ENCODE results near the gene FAM114A2. TPM values are rescaled to one million over a fixed set of nuclear protein-coding genes. Genes with fewer than 3 reads are reported as not detected.
"Not testable (repeated sequence)": the region's sequence is repeated elsewhere in the genome, so short reads cannot be mapped to it uniquely, and the experiment has no call there.

The FAM114A2 gene
- total RNA-seq: 16.8 and 18.5 TPM in 2 replicates

DNA sequence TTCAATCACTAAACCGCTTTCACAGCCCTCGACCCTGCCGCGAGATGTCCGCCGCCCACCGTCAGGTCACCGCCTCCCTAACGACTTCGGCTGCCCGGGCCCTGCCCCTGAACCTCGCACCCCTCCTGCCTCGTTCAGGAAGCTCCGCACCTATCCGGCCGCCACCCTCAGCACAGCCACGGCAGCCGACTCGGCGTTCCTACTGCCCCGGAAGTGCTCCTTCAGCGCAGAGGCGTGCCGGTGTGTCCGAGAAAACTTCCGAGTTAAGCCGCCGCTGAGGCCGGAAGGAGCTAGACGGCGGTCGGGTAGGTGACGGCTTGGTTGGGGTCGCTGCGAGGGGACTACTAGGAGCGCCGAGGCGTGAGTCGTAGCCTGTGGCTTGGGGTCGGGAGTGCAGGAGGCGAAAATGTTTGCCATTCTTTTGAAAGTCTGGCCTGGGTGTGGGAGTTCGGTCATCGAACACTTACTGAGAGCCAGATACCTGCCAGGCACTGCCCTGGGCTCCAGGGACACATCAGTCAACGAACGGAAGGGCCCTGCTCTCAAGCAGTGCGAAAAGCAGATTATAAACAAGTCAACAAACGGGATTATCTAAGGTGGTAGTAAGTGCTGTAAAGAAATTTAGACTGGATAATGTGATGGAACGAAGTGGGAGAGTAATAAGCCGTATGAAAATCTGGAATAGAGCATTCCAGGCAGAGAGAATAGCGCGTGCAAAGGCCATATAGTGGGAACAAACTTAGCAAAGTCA lies at the start of gene FAM114A2, which contains the start of gene MFAP3:
FAM114A2 (minus strand) TSS at position 204 of the 751 bp plus-strand sequence. CDS start 3,957 bp downstream, outside the sequence.
MFAP3 (plus strand) TSS at position 261 of the 751 bp plus-strand sequence. CDS start 10,756 bp downstream, outside the sequence.
- peak; percentile 31 for DNase-seq (ENCODE audit: extremely low read depth, low read depth, low spot score)

DNA sequence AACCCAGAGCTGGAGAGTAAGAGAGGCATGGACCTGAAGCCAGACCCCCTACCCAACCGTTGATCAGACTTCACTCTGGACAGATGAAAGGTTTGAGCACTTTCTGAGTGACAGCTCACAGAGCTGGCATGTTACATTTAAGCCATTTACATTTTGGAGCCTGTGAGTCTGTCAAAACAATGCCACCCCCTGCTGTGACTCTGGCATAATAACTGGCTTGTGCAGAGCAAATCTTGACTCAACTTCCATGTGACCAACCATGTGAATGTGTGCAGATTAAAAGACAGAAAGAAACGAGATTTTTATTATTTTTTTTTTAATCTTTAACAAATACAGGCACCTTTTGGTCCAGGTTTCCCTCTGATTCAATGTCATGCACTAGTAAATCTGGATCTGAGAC lies 48.5 kb upstream of the FAM114A2 start:
- DNase-seq (ENCODE audit: extremely low read depth, low read depth, low spot score): no peak

DNA sequence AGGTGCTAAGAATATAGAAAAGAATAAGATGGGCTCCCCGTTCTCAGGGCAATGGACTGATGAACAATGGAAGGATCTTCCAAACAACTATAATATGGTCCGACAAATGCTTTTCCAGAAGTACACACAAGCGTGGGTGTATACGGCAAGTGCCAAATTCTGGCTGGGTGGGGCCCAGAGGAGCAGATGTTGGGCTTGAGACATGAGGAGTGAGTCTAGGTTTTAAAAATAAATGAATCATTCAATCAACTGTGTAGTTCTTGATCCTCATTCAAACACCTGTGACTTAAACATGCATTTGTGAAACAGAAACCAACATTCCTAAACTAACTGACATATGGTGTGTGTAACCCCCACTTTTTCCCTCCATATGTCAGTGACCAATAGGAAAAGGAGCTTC lies 47.9 kb upstream of the FAM114A2 start:
- no peak for DNase-seq (ENCODE audit: extremely low read depth, low read depth, low spot score)

DNA sequence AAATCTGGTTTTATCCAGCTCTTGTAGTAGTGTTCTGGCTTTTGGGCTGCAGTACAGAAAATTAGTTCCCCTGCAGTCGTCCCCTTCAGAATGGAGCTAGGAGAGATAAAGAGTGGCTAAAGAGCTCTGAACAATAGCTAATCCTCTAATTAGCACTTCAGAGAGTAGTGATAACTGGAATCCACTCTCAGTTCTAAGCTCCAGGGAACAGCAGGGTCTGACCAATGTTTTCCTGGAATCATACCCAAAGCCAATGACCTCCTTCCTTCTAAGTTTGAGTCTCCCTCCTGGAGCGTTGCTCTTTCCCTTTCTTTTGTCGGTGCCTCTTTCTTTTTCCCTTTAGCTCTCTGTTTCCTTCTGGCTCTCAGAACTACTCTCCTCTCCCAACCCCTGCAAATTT lies 47.4 kb upstream of the FAM114A2 start:
- DNase-seq (ENCODE audit: extremely low read depth, low read depth, low spot score): no peak

DNA sequence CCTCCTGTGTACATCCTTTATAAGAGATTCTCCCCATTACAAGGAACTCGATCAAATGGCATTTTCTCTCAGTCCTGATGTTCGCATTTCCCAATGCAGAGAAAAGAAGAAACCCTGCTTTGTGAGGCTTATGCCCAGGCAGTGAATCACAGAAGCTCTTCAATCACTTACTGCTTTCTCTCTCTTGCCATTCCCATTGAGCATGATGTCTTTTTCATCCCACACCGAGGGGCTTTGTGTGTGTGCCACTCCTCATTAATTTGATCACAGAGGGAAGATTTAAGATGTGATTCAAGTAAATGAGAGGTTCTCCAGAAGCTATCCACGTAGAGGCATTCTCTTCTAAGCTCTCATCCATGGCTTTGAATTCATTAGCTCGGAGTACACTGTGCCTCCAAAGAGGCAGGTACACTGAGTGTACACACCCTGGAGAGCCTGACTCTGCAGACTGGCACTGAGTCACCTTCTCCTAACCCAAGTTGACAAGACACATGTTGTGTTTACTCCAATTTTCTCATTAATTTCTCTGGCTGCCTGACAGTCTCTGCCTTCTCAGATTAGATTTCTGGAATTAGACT lies 45.4 kb upstream of the FAM114A2 start:
- DNase-seq (ENCODE audit: extremely low read depth, low read depth, low spot score): no peak

DNA sequence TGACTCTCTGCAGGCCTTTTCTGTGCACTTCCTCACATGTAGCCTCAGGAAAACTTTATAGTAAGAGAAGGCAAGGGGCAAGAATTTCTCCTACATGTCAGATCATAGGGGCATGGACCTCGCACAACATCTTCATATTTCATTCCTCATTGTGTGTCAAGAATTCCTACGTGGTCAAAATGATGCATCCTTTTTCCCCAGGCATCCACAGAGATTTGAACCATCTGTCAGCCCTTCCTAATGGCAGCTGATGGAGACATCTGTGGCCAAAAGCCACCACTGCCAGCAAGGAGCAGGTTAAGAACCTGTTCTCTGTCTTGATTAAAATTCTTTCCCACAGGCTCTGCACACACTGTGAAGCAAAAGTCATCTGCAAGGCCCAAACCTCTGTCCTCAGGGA lies 42.5 kb upstream of the FAM114A2 start:
- no peak for DNase-seq (ENCODE audit: extremely low read depth, low read depth, low spot score)

DNA sequence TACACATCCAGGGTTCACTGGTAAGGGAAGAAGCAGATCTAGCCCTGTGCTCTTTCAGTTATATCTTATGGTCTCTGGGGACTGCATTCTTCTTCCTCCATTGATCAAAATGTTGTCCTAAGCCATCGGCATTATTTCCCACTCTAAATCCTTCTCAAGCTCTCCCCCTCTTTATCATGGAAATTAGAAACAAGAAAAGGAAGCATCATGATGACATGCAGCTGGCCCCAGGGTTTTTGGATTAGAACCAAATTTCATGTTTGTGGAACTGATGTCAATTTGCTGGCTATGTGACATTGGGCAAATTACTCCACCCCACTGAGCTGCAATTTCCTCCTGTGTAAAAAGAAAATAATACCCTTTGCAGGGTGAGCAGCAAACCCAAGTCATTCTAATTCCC lies 39.6 kb upstream of the FAM114A2 start:
- DNase-seq (ENCODE audit: extremely low read depth, low read depth, low spot score): no peak

DNA sequence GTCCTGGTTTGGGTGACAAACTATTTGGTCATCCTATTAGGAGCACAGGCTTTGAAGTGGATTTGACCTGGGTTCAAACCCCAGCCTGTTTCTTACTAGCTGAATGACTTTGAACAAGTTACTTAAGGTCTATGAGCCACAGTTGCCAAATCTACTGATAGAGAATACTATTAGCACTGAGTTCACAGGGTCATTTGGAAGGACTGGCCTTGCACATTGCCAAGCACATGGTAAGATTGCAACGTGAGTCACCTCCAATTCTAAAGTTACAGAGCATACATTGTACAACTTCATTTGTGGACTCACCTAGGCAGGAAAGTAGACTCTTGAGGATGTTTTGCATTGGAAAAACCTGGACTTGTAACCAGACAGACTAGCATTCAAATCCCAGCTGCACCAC lies 39.0 kb upstream of the FAM114A2 start:
- DNase-seq (ENCODE audit: extremely low read depth, low read depth, low spot score): no peak

DNA sequence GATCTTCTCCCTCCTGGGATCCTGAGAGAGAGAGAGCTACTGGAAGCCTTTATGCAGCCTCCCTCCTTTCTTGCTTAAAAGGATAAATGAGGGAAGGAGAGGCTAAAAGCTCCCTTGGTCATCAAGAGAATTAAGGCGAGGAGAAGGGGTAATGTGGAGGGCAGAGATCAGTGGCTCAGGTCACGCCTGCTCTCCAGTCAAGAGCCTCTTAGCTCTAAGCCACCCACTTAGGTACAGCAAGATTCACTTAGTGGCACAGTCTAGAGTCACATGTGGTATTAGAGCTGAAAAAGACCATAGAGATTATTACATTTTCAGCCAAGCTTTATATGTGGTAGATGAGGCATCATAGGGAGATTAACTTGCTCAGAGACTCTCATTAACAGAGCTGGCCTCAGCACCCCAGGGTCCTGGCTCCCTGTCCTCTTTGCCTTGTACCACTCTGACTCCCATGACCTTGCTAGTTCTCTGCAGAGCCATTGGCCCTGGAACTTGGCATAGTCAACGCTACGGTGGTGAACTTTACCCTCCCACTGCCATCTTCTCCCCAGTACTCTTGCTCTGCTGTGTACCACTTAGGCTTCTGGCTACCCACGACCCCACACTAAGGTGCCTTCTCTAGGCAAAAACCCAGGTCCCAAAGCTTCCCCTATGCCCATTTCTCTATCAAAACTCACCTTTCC lies 37.7 kb upstream of the FAM114A2 start:
- DNase-seq (ENCODE audit: extremely low read depth, low read depth, low spot score): no peak

DNA sequence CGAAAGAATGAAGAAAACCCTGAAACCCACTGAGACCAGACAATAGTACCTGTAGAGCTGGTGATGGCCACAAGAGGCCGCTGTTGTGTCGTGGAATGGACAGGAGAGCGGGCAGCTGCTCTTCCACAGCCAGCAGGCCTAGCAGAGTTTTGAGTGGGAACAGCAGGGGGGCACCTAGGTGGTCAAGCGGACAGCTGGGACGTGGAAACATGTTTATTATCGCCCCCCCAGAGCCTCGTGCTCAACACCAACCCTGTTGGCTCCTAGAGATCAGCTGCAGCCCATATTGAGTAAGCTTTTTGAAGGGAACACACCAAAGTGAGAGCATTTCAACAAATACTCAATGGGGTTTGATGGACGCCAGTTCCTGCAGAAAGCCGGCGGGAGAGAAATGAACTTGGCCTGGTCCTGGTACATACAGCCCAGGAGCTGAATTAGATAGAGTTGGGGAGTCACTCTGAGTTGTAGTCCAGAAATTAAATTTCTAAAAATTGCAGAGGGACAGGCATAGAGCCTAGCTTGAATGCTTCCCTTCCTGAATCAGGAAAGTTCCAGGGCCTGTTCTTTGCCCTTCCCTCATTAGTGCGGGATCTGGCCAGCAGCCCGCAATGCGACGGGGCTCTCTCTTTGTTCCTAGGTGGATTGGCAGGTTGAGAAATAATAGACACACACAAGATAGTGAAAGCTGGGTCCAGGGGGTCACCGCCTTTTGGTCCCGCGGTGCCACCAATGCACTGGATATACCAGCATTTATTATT lies 33.9 kb upstream of the FAM114A2 start:
- DNase-seq (ENCODE audit: extremely low read depth, low read depth, low spot score): peak; percentile 47

DNA sequence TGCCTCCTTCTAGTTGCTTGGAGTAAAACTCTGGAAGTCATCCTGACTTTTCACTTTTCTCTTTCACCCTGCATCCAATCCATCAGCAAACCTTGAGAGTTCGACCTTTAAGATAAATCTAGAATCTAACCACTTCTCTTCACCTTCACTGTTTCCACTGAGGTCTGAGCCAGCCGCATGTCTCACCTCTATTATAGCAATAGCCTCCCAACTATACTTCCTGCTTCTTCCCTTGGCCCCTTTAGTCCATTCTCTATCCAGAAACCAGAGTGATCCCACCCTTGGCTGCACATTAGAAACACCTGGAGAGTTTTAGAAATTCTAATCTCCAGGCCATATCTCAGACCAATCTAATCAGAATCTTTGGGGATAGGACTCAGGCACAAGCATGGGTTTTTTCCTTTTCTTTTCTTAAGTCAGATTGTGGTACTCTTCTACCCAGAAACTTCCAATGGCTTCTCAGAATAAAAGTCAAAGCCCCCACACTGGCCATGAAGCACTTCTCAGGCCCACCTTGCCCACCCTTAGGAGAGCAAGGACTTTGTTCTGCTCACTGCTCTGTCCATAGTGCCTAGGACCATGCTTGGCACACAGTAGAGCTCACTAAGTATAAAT lies 33.2 kb upstream of the FAM114A2 start:
- no peak for DNase-seq (ENCODE audit: extremely low read depth, low read depth, low spot score)

DNA sequence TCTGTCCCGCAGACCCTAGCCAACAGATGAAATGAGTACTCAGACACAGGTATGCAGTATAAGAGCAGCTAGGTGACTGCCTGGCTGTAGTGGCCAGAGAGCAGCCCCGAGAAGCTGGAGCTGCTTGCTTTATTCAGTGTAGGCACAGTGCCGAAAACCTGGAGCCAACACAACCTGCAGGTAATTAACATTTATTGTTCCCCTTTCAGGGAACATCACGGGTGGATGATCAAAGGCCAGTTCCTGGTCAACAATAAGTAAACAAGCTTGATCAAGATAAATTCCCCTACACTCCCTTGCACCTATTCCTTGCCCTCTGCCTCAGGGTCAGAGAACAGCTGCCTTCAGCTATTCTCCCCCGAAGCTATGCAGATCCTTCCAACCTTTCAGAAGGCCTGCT lies 31.1 kb upstream of the FAM114A2 start:
- not testable (repeated sequence) for DNase-seq (ENCODE audit: extremely low read depth, low read depth, low spot score)

DNA sequence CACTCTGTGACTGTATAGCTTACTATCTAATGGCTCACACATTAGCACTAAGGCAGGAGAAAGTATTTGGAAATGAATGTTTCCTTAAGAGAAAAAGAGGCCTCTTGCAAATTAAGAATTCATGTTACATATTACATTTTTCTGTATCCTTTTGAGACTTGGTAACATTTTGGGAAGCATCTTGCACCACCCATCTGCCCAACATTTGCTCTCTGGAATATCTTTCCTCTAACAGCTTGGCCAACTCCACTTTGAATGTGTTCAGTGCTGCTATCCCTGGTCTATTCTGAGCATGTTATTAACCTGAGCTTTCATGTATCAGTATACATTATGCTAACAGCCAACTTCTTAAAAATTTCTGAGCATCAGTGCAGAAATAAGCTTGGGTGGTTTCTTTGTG lies 27.3 kb upstream of the FAM114A2 start:
- no peak for DNase-seq (ENCODE audit: extremely low read depth, low read depth, low spot score)

DNA sequence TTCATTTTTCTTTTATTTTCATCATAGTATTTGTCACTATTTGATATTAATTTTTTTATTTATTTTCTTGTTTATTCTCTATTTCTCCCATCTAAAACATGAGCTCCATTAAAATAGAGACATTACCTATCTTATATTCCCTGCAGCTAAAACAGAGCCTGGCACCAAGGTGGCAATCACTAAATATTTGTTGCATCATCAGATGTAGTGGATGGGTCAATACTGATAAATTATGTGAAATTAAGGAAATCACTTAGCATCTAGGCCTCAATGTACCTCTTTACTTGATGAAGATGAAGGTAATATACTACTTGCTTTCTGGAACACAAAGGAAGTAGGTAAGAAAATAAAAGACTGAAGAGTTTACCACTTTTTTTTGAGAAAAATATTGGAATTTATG lies 24.7 kb upstream of the FAM114A2 start:
- no peak for DNase-seq (ENCODE audit: extremely low read depth, low read depth, low spot score)

DNA sequence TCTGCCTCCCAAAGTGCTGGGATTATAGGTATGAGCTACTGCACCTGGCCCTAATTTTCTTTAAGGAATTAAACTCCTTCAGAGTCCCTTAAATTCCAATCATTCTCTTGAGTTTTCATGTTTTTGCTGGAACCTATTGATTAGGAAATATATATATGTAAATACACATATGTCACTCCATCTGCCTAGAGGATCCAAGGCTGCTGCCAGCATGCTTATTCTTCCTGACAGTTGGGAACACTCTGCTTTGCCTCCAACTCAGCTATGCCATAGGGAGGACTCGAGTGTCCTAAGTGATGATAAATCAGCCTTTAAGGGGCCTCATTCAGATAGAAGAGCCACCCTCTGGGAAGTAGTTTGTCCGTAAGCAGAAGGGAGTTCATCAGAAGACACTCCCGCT lies 21.9 kb upstream of the FAM114A2 start:
- DNase-seq (ENCODE audit: extremely low read depth, low read depth, low spot score): no peak

DNA sequence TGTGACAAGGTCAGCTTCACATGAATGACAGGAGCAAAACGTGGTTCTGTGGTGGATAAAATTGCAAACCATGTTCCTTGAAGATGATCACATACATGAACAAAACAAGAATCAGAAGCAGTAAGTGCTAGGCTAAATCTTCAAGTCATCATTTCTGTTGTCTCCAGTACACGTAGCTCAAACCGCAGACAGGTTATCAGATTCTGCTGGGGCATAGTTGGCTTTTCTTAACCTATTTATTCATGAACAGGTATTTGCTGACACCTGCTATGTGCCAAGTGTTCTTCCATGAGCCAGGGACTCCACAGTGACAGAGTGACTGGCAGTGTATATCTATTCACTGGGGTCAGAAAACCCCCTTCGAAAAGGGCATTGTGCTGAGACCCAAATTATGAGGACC lies 20.9 kb upstream of the FAM114A2 start:
- no peak for DNase-seq (ENCODE audit: extremely low read depth, low read depth, low spot score)

DNA sequence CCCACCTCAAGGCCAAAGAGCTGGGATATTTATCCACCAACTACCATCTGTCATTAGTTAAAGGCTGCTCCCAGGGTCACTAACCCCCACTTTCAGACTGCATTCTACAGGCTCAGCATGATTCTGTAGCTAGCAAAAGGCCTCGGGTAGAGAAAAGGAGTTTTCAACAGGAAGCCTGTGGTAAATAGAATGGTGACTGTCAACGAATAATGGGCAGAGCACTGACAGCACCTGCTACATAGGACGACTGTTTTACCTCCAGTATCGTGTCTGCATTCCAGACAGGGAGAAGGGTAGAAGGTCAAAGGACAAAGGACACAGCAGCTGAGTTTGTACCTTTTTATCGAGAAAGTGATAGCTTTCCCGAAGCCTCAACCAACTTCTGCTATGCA lies 20.3 kb upstream of the FAM114A2 start:
- DNase-seq (ENCODE audit: extremely low read depth, low read depth, low spot score): no peak

DNA sequence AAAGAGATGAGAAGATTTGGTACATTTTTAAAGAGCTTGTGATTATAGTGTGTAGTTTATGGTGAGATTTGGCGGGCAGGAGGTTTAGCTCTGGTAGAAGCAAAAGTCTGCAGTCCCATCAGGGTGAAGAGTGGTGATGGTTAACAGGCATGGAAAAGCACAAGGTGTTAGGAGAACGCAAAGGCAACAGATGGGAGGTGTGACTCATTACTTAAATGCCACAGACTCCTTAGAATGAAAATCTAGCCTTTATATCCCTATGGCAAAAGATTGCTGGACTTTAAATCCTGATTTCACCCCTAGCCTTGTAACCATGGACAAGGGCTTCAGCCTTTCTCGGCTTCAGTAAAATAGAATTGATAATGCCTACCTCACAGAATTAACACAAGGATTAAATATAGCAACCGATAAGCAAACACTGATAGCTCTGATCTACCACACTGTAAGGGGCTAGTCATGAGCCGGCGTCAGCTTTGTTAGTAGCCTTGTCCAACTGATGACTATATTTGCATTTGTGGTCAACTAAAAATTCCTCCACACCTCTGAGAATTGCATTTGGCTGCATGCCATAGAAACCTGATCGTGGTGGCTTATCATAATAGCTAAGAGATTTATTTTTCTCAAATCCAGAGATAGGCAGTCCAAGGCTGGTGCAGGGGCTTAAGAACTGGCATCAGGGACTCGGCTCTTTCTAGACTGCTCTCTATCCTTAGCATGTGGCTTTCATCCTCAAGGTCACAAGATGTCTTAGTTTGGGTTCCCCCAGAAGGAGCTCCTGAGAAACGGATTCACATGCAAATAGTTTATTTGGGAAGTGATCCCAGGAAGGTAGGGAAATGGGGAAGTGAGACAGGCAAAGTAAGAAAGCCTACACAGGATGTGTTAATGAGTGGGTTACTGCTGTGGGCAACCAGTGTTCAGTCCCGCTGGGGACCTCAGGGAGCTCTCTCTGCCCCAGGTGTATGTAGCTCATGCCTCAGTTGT lies 19.6 kb upstream of the FAM114A2 start:
- no peak for DNase-seq (ENCODE audit: extremely low read depth, low read depth, low spot score)

DNA sequence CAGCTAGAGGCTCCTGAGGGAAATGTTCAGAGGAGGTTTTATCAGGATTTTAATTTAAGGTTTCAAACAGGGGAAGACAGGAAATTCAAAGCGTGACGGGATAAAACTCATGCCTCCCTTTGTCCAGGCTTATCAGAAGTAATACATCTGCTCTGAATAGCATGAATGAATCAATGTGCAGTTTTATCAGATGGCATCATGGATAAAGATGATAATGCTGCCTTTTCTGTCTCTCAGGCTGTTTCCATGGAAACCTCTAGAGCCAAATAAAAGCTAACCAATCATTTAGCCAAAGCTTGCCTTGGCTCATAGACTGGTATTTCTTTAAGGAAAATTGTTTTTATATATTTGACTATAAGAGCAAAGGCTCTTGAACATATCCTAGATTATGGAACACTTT lies 16.5 kb upstream of the FAM114A2 start:
- no peak for DNase-seq (ENCODE audit: extremely low read depth, low read depth, low spot score)

DNA sequence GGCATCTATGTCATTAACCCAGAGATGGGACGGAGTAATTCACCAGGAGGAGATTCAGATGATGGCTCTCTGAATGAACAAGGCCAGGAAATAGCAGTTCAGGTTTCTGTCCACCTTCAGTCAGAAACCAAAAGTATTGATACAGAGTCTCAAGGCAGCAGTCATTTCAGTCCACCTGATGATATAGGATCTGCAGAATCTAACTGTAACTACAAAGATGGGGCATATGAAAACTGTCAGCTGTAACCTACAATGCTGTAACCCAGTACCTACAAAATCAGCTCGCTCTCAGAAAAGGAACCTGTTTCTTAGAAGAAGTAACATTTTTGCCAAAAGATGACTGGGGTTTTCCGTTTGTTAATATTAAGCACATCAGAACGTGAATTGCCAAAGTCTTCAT lies 14.8 kb upstream of the FAM114A2 start:
- DNase-seq (ENCODE audit: extremely low read depth, low read depth, low spot score): no peak
